GM12891 (cell line): ENCODE results near the gene PKLR.
"Not testable (repeated sequence)": the region's sequence is repeated elsewhere in the genome, so short reads cannot be mapped to it uniquely, and the experiment has no call there.

Experiments
- DNase-seq: peaks from one replicate; pipeline ENCODE4 v3.0.0; 2011; ENCODE audit warnings: low spot score; ENCODE audit not compliant: insufficient read length
- FAIRE-seq: peaks from 2 replicates; lab custom pipeline; 2011; peaks lifted over from hg19 to GRCh38; lab: Jason Lieb, UNC
- PAX5 ChIP-seq: IDR thresholded peaks from 2 replicates; pipeline ENCODE4 v1.6.1; 2011; ENCODE audit warnings: low read length, moderate library complexity, mild to moderate bottlenecking; ENCODE audit not compliant: insufficient read depth, severe bottlenecking
- POLR2A ChIP-seq: IDR thresholded peaks from 2 replicates; pipeline ENCODE4 v1.6.1; 2011; ENCODE audit warnings: low read depth, low read length, control low read depth
- POLR2AphosphoS5 ChIP-seq: IDR thresholded peaks from 2 replicates; pipeline ENCODE4 v1.6.1; 2011; ENCODE audit warnings: low read depth, low read length, control low read depth
- POU2F2 ChIP-seq: IDR thresholded peaks from 2 replicates; pipeline ENCODE4 v1.6.1; 2011; ENCODE audit warnings: low read depth, mild to moderate bottlenecking, control low read depth, low read length, moderate library complexity
- SPI1 ChIP-seq: IDR thresholded peaks from 2 replicates; pipeline ENCODE4 v1.6.1; 2011; ENCODE audit warnings: low read depth, low read length, control low read depth
- TAF1 ChIP-seq: IDR thresholded peaks from 2 replicates; pipeline ENCODE4 v1.6.1; 2011; ENCODE audit warnings: low read depth, low read length, control low read depth

PKLR gene

DNA sequence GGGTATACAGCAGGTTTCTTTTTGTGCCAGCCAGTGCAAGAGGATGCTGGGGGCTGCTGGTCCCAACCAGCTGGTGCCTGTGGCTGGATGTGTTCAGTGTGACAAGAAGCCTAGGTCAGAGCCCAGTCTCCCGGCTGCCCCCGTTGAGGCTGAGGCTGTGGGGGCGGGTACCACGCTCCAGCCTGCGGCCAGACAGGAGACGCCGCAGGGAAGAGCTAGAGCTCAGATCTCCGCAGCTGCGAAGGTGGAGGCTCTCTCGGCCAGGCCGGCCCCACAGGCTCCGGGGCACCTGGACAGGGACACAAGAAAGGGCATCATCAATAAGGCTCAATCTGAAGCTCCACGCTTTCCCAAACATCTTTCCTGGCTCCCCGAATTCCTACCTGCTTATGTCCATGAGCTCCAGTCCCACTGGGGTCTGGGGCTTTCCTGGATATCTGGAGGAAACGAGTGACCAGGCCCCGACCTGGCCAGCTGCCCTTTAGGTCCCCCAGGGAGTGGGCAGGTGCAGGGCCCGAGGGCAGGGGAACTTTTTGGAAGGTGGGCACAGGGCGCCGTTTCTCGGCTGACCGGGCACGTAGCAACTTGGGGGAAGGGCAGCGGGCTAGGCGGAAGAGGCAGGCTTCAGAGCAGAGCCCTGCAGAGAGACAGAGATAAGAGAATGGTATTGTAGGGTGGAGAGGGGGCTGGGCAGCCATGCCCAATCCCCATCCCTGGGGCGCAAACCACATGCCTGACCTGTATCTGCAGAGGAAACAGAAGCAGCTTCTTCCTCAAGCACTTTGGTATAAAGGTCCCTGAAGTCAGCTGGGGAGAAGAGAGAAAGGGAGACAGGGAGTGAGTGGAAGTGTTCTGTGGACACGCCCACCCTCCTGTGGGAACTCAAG lies 53.3 kb downstream of the PKLR start:
- DNase-seq (no peak), FAIRE-seq (no peak)
- no peak for TF ChIP-seq TAF1
- TF ChIP-seq POLR2AphosphoS5 = no peak
- no peak for TF ChIP-seq PAX5
- no peak for TF ChIP-seq POLR2A
- no peak for TF ChIP-seq POU2F2
- no peak for TF ChIP-seq SPI1

DNA sequence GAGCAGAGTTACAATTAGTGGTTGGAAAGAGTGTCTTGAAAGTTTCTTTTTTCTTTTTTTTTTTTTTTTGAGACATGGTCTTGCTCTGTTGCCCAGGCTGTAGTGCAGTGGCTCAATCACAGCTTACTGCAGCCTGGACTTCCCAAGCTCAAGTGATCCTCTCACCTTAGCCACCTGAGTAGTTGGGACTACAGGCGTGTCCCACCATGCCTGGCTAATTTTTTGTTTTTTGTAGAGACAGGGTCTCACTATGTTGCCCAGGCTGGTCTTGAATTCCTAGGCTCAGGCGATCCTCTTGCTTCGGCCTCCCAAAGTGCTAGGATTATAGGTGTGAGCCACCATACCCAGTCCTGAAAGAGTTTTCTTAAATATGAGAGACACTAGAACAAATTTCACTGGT lies 54.4 kb downstream of the PKLR start:
- not testable (repeated sequence) for FAIRE-seq

DNA sequence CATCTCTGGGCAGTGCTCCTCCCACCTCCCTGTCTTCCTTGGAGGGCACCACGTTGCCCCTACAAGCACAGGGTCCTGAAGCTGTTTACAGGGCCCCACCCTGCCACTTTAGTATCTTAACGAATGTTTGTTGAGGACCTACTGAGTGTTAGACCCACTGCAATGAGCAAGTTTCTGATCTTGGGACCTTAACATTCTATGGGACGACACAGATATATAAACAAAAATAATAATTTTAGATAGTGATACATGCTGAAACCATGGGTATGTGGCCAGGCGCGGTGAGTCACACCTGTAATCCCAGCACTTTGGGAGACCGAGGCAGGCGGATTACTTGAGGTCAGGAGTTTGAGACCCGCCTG lies 56.1 kb downstream of the PKLR start:
- DNase-seq (no peak), FAIRE-seq (no peak)
- TF ChIP-seq POU2F2 (0 out of 2 replicates have a peak, but pooled peaks have one; percentile 24), PAX5 (no peak)

More for the DNA sequence above, 54.4 kb downstream of the PKLR start:
- not testable (repeated sequence) for DNase-seq

DNA sequence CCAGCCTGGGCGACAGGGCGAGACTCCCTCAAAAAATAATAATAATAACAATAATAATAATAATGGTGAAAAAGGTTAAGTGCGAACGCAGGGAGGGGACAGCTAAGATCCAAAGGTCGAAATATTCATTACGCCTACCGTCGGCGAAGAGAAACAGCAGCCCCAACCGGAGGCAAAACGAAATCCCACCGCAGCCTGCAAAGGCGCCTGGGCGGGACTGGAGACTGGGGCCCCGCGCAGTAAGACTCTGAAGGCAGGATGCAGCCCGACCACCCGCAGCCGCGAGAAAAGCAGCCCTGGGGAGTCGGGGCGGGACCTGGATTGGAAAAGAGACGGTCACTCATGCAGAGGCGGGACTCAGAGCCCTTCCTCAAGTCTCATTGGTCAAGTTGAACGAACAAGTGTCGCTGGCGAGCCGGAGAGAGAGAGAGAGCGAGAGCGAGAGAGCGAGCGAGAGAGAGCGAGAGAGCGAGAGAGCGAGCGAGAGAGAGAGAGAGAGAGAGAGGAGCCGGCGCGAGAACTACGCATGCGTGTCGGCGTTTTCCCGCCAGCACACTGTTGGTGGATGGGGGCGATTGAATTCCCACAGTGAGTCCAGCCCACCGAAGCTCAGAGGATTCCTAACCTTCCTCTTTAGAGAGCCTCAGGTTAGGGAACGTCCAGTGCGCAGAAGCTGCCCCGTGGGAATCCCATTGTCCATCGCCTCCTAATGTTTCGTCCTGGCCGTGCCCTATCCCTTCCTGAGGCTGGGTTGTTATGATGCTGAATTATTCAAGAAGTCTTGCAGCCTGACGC lies 56.7 kb downstream of the PKLR start:
- peak; percentile 31 for FAIRE-seq
- peak; percentile 91 for DNase-seq
- TF ChIP-seq SPI1 (no peak), POLR2A (peak; percentile 92), TAF1 (peak; percentile 80; the same call in 1 of the 2 replicates), PAX5 (peak; percentile 99), POU2F2 (peak; percentile 93), POLR2AphosphoS5 (peak; percentile 94)

DNA sequence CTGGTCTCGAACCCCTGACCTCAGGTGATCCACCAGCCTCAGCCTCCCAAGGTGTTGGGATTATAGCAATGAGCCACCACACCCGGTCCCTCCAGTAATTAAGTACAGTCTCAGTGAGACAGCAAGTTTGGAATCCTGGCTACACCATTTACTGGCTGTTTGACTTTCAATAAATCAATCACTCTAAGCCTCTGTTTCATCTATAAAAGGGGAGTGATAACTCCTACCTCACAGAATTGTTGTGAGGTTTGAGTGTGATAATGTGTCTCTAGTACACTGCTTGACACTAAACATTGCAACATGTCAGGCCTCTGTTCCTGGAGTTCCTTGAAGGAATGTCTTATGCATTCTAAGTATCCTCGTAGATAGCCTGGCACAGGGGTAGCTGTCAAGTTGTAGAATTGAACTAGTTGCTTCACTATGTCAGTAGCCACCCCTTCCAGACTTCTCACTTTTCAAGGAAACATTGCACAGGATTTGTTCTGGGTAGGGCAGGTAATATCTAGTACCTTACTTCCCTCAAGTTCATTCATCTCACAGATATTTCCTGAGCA lies 58.4 kb downstream of the PKLR start:
- FAIRE-seq (no peak), DNase-seq (no peak)
- no peak for TF ChIP-seq POU2F2
- TF ChIP-seq POLR2AphosphoS5 = no peak
- TF ChIP-seq PAX5 = no peak
- no peak for TF ChIP-seq POLR2A
- TF ChIP-seq TAF1 = no peak
- TF ChIP-seq SPI1 = no peak

DNA sequence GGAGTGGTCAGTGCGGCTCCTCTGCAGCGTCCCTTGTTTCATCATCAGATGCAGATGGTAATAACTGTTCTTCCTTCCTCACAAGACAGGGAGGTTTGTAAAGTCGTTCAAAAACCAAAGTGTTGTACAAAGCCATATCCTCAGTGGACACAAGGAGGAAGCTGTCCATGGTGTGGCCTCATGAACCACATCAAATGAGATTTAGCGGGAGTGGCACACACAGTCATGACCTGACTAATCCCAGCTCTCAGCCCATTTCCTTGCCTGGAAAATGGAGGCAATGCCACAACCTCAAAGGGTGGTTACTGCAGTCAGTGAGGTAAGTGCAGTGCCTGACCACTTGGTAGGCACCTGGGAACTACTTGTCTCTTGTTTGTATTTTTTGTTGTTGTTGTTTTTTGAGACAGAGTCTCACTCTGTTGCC lies 59.4 kb downstream of the PKLR start:
- no peak for FAIRE-seq
- TF ChIP-seq PAX5 = no peak
- TF ChIP-seq POU2F2 = no peak
- no peak for TF ChIP-seq POLR2AphosphoS5
- no peak for TF ChIP-seq SPI1
- no peak for TF ChIP-seq TAF1
- TF ChIP-seq POLR2A = no peak
- no peak for DNase-seq

DNA sequence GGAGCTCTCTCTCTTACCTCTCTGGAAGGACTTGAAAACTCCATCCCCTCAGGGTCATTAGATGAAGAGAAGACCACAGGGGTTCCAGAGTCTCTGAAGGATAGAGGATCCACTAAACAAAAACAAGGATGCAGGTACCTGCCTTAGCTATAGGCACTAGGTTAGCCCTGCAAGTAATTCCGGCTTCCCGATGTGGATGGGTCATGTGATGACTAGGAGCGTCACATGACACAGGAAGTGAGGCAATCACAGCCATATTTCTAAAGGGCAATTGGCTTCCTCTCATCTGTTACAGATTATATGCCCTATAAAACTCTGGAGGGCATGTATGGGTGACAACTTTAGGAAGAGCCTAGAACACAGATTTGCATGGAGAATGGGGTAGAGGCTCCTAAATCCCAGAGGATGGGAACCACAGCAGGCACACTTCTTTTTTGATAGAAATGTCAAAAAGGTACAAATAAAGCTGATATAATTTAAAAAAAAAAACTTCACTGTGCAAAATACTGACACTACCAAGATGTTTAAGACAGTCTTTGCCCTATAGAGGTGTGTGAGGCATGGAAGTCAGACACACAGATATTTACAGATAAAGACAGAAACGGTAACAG lies 60.1 kb downstream of the PKLR start:
- TF ChIP-seq PAX5 = no peak
- TF ChIP-seq SPI1 = peak; percentile 54
- peak; percentile 75 for FAIRE-seq

More for the DNA sequence above, 60.1 kb downstream of the PKLR start:
- DNase-seq = no peak
